Measurements from ENCODE around the gene FANCI.
A peak's percentile ranks its signal among the peaks of the same experiment; 100 is the strongest.

FANCI gene

GRCh38 chr15:89361451-89362202 lies 117.8 kb downstream of the FANCI start:
- peak; percentile 93 for DNase-seq (ENCODE audit: low spot score)

- DNase-seq (ENCODE audit: low spot score) = no peak
Observed at GRCh38 chr15:89362203-89363101, 118.7 kb downstream of the FANCI start.

- no peak for DNase-seq (ENCODE audit: low spot score)
Observed at GRCh38 chr15:89363133-89363532, 119.4 kb downstream of the FANCI start.

GRCh38 chr15:89363770-89364169 lies 120.0 kb downstream of the FANCI start:
- no peak for DNase-seq (ENCODE audit: low spot score)

- DNase-seq (ENCODE audit: low spot score) = no peak
Observed at GRCh38 chr15:89364341-89364740, 120.6 kb downstream of the FANCI start.

GRCh38 chr15:89364741-89365450 lies 121.1 kb downstream of the FANCI start:
- DNase-seq (ENCODE audit: low spot score) = no peak

- DNase-seq (ENCODE audit: low spot score) = no peak
Observed at GRCh38 chr15:89365462-89366065, 121.8 kb downstream of the FANCI start.
